Body of pancreas (tissue), 4 donors: ENCODE results near the gene HDDC3.

Source experiments
- POLR2A ChIP-seq, 3 donors: fragments of 450-650 bp; IDR thresholded peaks; one replicate each; pipeline ENCODE4 v1.6.1; 2016; ENCODE audit warnings: antibody characterized with exemption in 3 of 3, mild to moderate bottlenecking in 2 of 3
- TF ChIP-seq, protein P1 (sequence below), 7 experiments: fragments of 450-650 bp in 4 of 7; fragments of 200-600 bp in 3 of 7; sonication (generic) in 3 of 7; IDR thresholded peaks; one replicate each; pipeline ENCODE4 v1.5.1; 2016 to 2019; ENCODE audit warnings: antibody characterized with exemption in 7 of 7

- TF ChIP-seq POLR2A (IDR thresholded peaks at IDR 0.05): no peak
- TF ChIP-seq, protein P1, sequence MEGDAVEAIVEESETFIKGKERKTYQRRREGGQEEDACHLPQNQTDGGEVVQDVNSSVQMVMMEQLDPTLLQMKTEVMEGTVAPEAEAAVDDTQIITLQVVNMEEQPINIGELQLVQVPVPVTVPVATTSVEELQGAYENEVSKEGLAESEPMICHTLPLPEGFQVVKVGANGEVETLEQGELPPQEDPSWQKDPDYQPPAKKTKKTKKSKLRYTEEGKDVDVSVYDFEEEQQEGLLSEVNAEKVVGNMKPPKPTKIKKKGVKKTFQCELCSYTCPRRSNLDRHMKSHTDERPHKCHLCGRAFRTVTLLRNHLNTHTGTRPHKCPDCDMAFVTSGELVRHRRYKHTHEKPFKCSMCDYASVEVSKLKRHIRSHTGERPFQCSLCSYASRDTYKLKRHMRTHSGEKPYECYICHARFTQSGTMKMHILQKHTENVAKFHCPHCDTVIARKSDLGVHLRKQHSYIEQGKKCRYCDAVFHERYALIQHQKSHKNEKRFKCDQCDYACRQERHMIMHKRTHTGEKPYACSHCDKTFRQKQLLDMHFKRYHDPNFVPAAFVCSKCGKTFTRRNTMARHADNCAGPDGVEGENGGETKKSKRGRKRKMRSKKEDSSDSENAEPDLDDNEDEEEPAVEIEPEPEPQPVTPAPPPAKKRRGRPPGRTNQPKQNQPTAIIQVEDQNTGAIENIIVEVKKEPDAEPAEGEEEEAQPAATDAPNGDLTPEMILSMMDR (IDR thresholded peaks at IDR 0.05): no peak
Observed at GRCh38 chr15:90970274-90970673, 37.9 kb upstream of the HDDC3 start.
